MM.1S (cell line): ENCODE measurements around the gene ALS2.

Experiments
- DNase-seq: peaks from one replicate; pipeline ENCODE4 v3.0.0-alpha.2; 2015
- H2AFZ ChIP-seq: fragments of 300-600 bp; sonication (generic); 2 replicates; pipeline ENCODE4 v1.6.0; 2016; ENCODE audit warnings: antibody characterized with exemption, low read length
- H3F3A ChIP-seq: fragments of 300-600 bp; sonication (generic); 2 replicates; pipeline ENCODE4 v1.6.1; 2016; ENCODE audit warnings: mild to moderate bottlenecking, antibody characterized with exemption, low read length, moderate library complexity, mixed read lengths; ENCODE audit not compliant: insufficient read depth
- H3K27ac ChIP-seq: fragments of 300-600 bp; sonication (generic); 2 replicates; pipeline ENCODE4 v1.5.1; 2016; ENCODE audit warnings: mild to moderate bottlenecking, low read length
- H3K27me3 ChIP-seq: fragments of 300-600 bp; sonication (generic); replicated peaks from 2 replicates; pipeline ENCODE4 v1.6.0; 2016; ENCODE audit warnings: low read length; ENCODE audit not compliant: insufficient read depth
- H3K36me3 ChIP-seq: fragments of 300-600 bp; sonication (generic); replicated peaks from 2 replicates; pipeline ENCODE4 v1.6.1; 2016; ENCODE audit warnings: mild to moderate bottlenecking, low read length, mixed read lengths; ENCODE audit not compliant: insufficient read depth
- H3K4me1 ChIP-seq: fragments of 300-600 bp; sonication (generic); 2 replicates; pipeline ENCODE4 v1.6.1; 2016; ENCODE audit warnings: low read length, mixed read lengths
- H3K4me2 ChIP-seq: fragments of 300-600 bp; sonication (generic); 2 replicates; pipeline ENCODE4 v1.6.0; 2016; ENCODE audit warnings: low read depth, low read length
- H3K4me3 ChIP-seq: fragments of 300-600 bp; sonication (generic); 2 replicates; pipeline ENCODE4 v1.5.1; 2016; ENCODE audit warnings: low read length, mixed read lengths
- H3K79me2 ChIP-seq: fragments of 300-600 bp; sonication (generic); 2 replicates; pipeline ENCODE4 v1.6.1; 2016; ENCODE audit warnings: mixed run types, low read length, mixed read lengths
- H3K9ac ChIP-seq: fragments of 300-600 bp; sonication (generic); 2 replicates; pipeline ENCODE4 v1.6.1; 2016; ENCODE audit warnings: low read length, mixed read lengths
- H3K9me2 ChIP-seq: fragments of 300-600 bp; sonication (generic); replicated peaks from 2 replicates; pipeline ENCODE4 v1.6.1; 2016; ENCODE audit warnings: mild to moderate bottlenecking, low read length, mixed read lengths; ENCODE audit not compliant: insufficient read depth
- H3K9me3 ChIP-seq: fragments of 300-600 bp; sonication (generic); replicated peaks from 2 replicates; pipeline ENCODE4 v1.6.1; 2016; ENCODE audit warnings: mild to moderate bottlenecking, low read length, mixed read lengths; ENCODE audit not compliant: insufficient read depth
- H4K20me1 ChIP-seq: fragments of 300-600 bp; sonication (generic); 2 replicates; pipeline ENCODE4 v1.6.1; 2016; ENCODE audit warnings: mild to moderate bottlenecking, low read length, moderate library complexity, mixed read lengths; ENCODE audit not compliant: insufficient read depth
- EZH2 ChIP-seq: fragments of 300-600 bp; sonication (generic); optimal IDR thresholded peaks from 2 replicates; pipeline ENCODE3; 2017; ENCODE audit warnings: low read depth, mild to moderate bottlenecking, antibody characterized with exemption, low read length, mixed read lengths
- EZH2phosphoT487 ChIP-seq: fragments of 300-600 bp; sonication (generic); IDR thresholded peaks from 2 replicates; pipeline ENCODE4 v1.6.1; 2018; ENCODE audit warnings: antibody characterized with exemption, low read length
- TF ChIP-seq, protein P1 (sequence below): fragments of 300-600 bp; sonication (generic); IDR thresholded peaks from 2 replicates; pipeline ENCODE4 v1.5.1; 2016; ENCODE audit warnings: antibody characterized with exemption, low read length, mixed read lengths

The ALS2 gene

DNA sequence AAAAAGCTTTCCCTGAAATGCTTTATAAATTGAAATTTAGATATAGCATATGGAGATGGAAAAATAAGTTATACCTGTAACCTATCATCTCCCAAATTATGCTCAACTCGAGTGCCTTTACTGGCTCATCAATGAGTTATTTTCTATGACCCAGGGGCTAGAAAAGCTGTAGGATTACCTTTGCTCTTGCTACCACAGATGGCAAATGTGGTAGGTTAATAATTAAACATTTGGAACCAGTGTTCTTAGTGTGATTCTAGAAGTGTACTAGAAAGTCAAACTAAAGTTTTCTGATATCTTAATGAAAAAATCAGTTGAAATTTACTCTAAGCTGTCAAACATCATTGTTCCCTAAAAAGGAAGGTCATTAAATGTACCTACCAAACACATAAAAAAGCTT is 22.5 kb downstream of the ALS2 start:
- TF ChIP-seq, protein P1, sequence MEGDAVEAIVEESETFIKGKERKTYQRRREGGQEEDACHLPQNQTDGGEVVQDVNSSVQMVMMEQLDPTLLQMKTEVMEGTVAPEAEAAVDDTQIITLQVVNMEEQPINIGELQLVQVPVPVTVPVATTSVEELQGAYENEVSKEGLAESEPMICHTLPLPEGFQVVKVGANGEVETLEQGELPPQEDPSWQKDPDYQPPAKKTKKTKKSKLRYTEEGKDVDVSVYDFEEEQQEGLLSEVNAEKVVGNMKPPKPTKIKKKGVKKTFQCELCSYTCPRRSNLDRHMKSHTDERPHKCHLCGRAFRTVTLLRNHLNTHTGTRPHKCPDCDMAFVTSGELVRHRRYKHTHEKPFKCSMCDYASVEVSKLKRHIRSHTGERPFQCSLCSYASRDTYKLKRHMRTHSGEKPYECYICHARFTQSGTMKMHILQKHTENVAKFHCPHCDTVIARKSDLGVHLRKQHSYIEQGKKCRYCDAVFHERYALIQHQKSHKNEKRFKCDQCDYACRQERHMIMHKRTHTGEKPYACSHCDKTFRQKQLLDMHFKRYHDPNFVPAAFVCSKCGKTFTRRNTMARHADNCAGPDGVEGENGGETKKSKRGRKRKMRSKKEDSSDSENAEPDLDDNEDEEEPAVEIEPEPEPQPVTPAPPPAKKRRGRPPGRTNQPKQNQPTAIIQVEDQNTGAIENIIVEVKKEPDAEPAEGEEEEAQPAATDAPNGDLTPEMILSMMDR = no peak
- TF ChIP-seq EZH2phosphoT487 = no peak
- TF ChIP-seq EZH2 = no peak
- peaks cover 13% of the 10 kb centered on the region for H3K79me2 ChIP-seq
- H3K27ac ChIP-seq = no peak overlapping the region
- H4K20me1 ChIP-seq = no peaks in the 10 kb centered on the region
- H3K9me3 ChIP-seq = no peaks in the 10 kb centered on the region
- H3K36me3 ChIP-seq = no peaks in the 10 kb centered on the region
- peaks cover 42% of the 10 kb centered on the region for H3F3A ChIP-seq
- peaks cover 44% of the 10 kb centered on the region for H3K4me1 ChIP-seq
- no peak overlapping the region for H3K9ac ChIP-seq
- no peaks in the 10 kb centered on the region for H3K9me2 ChIP-seq
- no peak overlapping the region for H2AFZ ChIP-seq
- no peaks in the 10 kb centered on the region for H3K27me3 ChIP-seq
- H3K4me2 ChIP-seq = peak overlapping the region; percentile 63; the same call in 1 of the 2 replicates
- DNase-seq = no peak
- H3K4me3 ChIP-seq = no peak overlapping the region

DNA sequence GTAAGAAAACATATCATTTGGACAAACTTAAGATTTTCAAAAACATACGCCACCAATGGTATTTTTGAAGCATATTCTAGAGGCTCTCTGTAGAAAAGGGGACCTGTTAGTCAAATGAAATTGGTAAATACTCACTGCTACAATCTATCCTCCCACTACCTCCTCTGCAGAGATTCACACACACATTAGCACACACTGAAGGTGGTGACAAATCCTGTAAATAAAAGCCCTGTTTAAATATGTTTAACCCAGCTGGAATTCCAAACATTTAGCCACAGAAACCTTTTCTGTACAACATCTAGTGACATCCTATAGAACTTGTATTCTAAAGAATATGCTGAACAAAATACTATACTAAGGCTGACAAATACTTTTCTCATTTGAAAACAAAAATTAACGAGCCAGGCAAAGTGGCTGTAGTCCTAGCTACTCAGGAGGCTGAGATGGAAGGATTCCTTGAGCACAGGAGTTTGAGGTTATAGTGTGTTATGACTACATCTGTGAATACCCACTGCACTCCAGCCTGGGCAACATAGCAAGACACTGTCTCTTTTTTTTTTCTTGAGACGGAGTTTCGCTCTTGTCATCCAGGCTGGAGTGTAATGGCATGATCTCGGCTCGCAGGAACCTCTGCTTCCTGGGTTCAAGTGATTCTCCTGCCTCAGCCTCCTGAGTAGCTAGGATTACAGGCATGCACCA is 25.9 kb downstream of the ALS2 start:
- Histone ChIP-seq H3K27me3 (no peaks in the 10 kb centered on the region), H3K79me2 (peaks cover 7% of the 10 kb centered on the region; the same call in 1 of the 2 replicates), H3K36me3 (no peaks in the 10 kb centered on the region), H2AFZ (no peak overlapping the region), H3K4me1 (peaks cover 29% of the 10 kb centered on the region), H3F3A (peaks cover 22% of the 10 kb centered on the region), H3K4me2 (no peak overlapping the region), H4K20me1 (no peaks in the 10 kb centered on the region), H3K9me2 (no peaks in the 10 kb centered on the region), H3K9ac (no peak overlapping the region), H3K27ac (no peak overlapping the region), H3K9me3 (no peaks in the 10 kb centered on the region), H3K4me3 (no peak overlapping the region)
- TF ChIP-seq EZH2 (no peak), EZH2phosphoT487 (no peak)
- TF ChIP-seq, protein P1 = no peak
- no peak for DNase-seq

DNA sequence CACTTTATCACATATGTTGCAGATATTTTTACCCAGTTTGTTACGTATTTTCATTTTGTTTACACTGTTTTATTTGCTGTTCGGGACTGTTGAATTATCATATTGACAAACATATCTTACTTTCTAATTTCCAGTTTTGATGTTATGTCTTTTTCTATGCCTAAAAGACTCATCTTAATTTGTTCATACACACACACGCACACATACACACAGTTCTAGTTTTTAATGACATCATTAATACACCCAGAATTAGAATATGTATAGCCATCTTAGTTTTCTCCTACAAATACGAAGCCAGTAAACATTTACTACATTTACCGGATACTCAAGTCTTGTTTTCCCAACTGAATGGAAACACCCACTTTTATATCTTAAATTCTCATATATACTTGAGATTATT is 29.2 kb downstream of the ALS2 start:
- H3K9me3 ChIP-seq = no peaks in the 10 kb centered on the region
- TF ChIP-seq, protein P1 = no peak
- TF ChIP-seq EZH2 (no peak), EZH2phosphoT487 (no peak)
- no peak overlapping the region for H3K9ac ChIP-seq
- H4K20me1 ChIP-seq = no peaks in the 10 kb centered on the region
- H3K27me3 ChIP-seq = no peaks in the 10 kb centered on the region
- no peak overlapping the region for H3K4me3 ChIP-seq
- H3K36me3 ChIP-seq = no peaks in the 10 kb centered on the region
- H2AFZ ChIP-seq = no peak overlapping the region
- no peaks in the 10 kb centered on the region for H3K79me2 ChIP-seq
- no peak for DNase-seq
- 0 out of 2 replicates have a peak, but pooled peaks cover under 1% of the 10 kb centered on the region for H3F3A ChIP-seq
- H3K4me2 ChIP-seq = no peak overlapping the region
- H3K4me1 ChIP-seq = peaks cover 7% of the 10 kb centered on the region
- H3K27ac ChIP-seq = no peak overlapping the region
- no peaks in the 10 kb centered on the region for H3K9me2 ChIP-seq
